Mesothelial cell of epicardium (in vitro differentiated cells): ENCODE measurements around the gene CTXND1. TPM values are rescaled to one million over a fixed set of nuclear protein-coding genes. Genes with fewer than 3 reads are reported as not detected.

Experiments
- DNase-seq, 2 experiments: peaks; one replicate each; pipeline ENCODE4 v3.0.0; 2021; ENCODE audit warnings: low spot score in 2 of 2; ENCODE audit not compliant: unreplicated experiment in 2 of 2
- H3K27ac Mint-ChIP-seq: 2 replicates; pipeline ENCODE4 v1.8.0; 2021; ENCODE audit warnings: mixed read lengths
- H3K27me3 Mint-ChIP-seq: 2 replicates; pipeline ENCODE4 v1.8.0; 2021; ENCODE audit warnings: low read depth, mixed read lengths
- H3K36me3 Mint-ChIP-seq: 2 replicates; pipeline ENCODE4 v1.8.0; 2021; ENCODE audit warnings: mixed read lengths
- H3K4me1 Mint-ChIP-seq: 2 replicates; pipeline ENCODE4 v1.8.0; 2021; ENCODE audit warnings: mixed read lengths
- H3K4me3 Mint-ChIP-seq: 2 replicates; pipeline ENCODE4 v1.8.0; 2021; ENCODE audit warnings: mild to moderate bottlenecking, moderate library complexity, mixed read lengths
- H3K9me3 Mint-ChIP-seq: 2 replicates; pipeline ENCODE4 v1.8.0; 2021; ENCODE audit warnings: mixed read lengths
- CTCF ChIP-seq: fragments of 200-600 bp; sonication (generic); IDR thresholded peaks from one replicate; pipeline ENCODE4 v1.5.0; 2021; ENCODE audit warnings: antibody characterized with exemption; ENCODE audit not compliant: unreplicated experiment
- total RNA-seq: library from RNA; stranded (reverse); gene quantifications from 3 replicates; pipeline ENCODE4 v1.2.1, GENCODE V29; 2021

CTXND1 gene
- total RNA-seq, 1 donor from 2014 or later, result not detected

- peaks cover 9% of the 10 kb centered on the region for H3K4me1 Mint-ChIP-seq
- no peak overlapping the region for H3K27ac Mint-ChIP-seq
- no peaks in the 10 kb centered on the region for H3K9me3 Mint-ChIP-seq
- H3K4me3 Mint-ChIP-seq, result no peak overlapping the region
- peaks cover 5% of the 10 kb centered on the region for H3K27me3 Mint-ChIP-seq
- DNase-seq, result no peak
- H3K36me3 Mint-ChIP-seq, result no peaks in the 10 kb centered on the region
- no peak for TF ChIP-seq CTCF
Observed at GRCh38 chr15:80194914-80195313, 57.1 kb downstream of the CTXND1 start.

GRCh38 chr15:80194186-80194585, 57.8 kb downstream of the CTXND1 start:
- Mint-ChIP-seq H3K27me3 (peaks cover 2% of the 10 kb centered on the region), H3K27ac (no peak overlapping the region), H3K4me3 (no peak overlapping the region), H3K9me3 (no peaks in the 10 kb centered on the region), H3K36me3 (no peaks in the 10 kb centered on the region), H3K4me1 (peaks cover 9% of the 10 kb centered on the region)
- DNase-seq, result no peak
- no peak for TF ChIP-seq CTCF

DNA sequence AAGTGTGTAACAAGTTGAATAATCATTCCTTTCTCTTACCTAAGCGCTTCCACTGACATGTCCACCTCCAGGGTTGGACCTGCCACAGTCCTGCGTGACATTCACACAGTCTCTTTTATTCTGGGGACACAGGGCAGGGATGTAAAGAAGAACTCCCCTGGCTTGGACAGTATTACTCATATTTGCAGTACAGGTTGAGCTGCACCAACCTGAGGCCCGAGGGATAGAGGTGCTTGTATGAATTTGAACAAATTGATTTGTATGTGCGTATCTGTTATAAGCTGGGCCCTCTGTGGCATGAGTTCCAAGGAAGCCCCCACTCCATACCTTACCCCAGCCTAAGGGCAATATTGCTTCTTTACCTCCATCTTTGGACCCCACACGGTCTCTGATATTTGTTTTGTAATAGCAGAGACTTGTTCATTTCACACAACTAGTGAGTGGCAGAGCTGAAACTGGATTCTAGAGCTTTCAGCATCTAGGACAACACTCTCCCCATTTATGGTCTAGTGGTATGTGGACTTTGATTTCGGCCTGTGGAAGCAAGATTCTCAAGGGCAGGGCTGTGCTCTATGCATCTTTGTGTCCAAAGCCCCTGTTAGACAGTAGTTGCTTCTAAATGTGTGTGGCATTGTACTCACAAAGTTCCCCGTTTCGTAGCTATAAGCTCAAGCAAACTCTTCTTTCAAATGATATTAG, 60.0 kb downstream of the CTXND1 start:
- DNase-seq, result no peak
- H3K27ac Mint-ChIP-seq, result no peak overlapping the region

GRCh38 chr15:80191198-80191597, 60.8 kb downstream of the CTXND1 start:
- no peaks in the 10 kb centered on the region for H3K4me1 Mint-ChIP-seq
- H3K4me3 Mint-ChIP-seq, result no peak overlapping the region
- H3K36me3 Mint-ChIP-seq, result peaks cover 22% of the 10 kb centered on the region
- DNase-seq, result no peak
- H3K9me3 Mint-ChIP-seq, result no peaks in the 10 kb centered on the region
- no peak for TF ChIP-seq CTCF
- H3K27ac Mint-ChIP-seq, result no peak overlapping the region
- no peaks in the 10 kb centered on the region for H3K27me3 Mint-ChIP-seq

More for the DNA sequence above, 60.0 kb downstream of the CTXND1 start:
- H3K4me1 Mint-ChIP-seq, result no peaks in the 10 kb centered on the region
- H3K9me3 Mint-ChIP-seq, result no peaks in the 10 kb centered on the region
- no peak for TF ChIP-seq CTCF
- H3K36me3 Mint-ChIP-seq, result peaks cover 14% of the 10 kb centered on the region
- no peak overlapping the region for H3K4me3 Mint-ChIP-seq
- no peaks in the 10 kb centered on the region for H3K27me3 Mint-ChIP-seq

GRCh38 chr15:80188251-80188650, 63.8 kb downstream of the CTXND1 start:
- Mint-ChIP-seq H3K4me1 (no peaks in the 10 kb centered on the region), H3K9me3 (peaks cover 4% of the 10 kb centered on the region), H3K4me3 (no peak overlapping the region), H3K27ac (no peak overlapping the region), H3K27me3 (no peaks in the 10 kb centered on the region), H3K36me3 (peaks cover 41% of the 10 kb centered on the region)
- no peak for DNase-seq
- no peak for TF ChIP-seq CTCF
